CMK (cell line): Measurements from ENCODE around the gene ARL9.

Experiments
- DNase-seq: peaks from one replicate; pipeline ENCODE4 v3.0.0-alpha.2; 2010; ENCODE audit warnings: low read depth

Gene ARL9

DNA sequence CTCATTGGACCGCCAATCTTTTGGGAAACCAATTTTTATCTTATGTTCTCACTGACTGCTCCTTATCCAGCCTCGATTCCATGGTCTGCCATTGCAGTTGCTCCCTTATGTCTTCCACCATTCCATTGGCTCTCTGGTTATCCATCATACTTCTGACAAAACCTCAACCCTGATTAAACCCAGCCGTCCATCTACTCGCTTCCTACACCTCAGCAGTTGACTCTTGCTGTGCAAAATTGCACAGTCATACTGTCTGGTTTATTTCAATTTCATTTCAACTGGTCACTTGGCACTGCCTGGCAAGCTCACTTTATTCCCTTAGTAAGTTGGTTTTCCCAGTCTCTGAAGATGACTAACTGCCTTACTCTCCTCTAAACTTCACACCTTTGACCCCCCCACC, 26.2 kb downstream of the ARL9 start:
- DNase-seq = no peak

DNA sequence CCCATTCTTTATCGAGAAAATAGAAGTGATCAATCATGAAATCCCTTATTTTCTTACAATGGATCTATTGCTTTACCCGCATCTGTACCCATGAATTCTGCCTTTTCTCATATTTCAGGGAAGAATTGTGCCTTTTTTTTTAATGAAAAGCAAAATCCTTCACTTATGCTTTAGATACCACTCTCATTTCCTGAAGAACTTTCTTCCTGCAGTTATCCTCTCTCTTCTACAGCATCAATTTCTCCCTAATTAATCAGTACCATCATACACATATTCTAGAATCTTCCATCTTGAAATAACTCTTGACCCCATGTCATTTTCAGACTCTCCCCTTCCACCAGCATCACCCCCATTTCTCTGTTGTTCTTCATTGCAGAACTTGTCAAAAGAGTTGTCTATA, 26.6 kb downstream of the ARL9 start:
- no peak for DNase-seq

DNA sequence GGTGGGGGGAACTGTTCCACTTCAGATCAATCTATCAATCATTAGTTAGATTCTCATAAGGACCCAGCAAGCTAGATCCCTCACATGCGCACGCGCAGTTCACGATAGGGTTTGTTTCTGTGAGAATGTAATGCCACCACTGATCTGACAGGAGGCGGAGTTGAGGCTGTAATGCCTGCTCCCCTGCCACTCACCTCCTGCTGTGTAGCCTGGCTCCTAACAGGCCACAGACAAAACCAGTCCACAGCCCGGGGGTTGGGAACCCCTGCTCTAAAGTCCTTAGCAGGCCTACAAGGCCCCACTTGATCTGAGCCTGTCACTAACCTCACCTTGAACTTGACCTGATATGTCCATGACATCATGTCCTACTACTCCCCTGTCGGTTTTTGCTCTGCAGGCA, 30.3 kb downstream of the ARL9 start:
- no peak for DNase-seq

- no peak for DNase-seq
Observed at GRCh38 chr4:56537147-56537546, 31.6 kb downstream of the ARL9 start.

GRCh38 chr4:56540826-56541225, 35.2 kb downstream of the ARL9 start:
- no peak for DNase-seq

DNA sequence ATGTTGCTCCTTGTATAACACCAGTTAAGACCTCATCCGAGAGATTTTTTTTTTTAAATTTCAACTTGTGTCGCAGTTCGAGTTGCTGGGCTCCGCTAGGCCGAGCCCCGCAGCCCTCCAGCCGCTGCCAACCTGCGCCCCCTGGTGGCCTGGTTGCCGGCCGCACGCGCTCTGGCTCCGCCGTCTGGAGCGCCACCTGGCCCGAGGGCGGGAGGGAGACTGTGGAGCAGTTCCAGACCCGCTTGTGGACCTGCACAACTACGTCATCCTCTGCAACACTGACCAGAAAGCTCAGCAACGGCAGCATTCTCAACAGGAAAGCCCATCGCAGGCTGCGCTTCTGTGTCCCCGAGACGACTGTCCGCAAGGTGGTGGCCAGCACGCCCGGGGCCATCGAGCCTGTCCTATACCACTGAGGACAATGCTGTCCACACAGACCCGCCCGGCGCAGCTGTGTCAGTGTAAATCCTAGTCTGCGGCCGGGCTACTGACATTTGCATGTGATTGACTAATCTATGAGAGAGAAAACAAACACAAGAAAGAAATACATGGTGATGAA, 39.1 kb downstream of the ARL9 start:
- peak; percentile 43 for DNase-seq

GRCh38 chr4:56550642-56551041, 45.1 kb downstream of the ARL9 start:
- no peak for DNase-seq

- no peak for DNase-seq
Observed at GRCh38 chr4:56551516-56551915, 45.9 kb downstream of the ARL9 start.

GRCh38 chr4:56552273-56552672, 46.7 kb downstream of the ARL9 start:
- DNase-seq = no peak

GRCh38 chr4:56570041-56570440, 64.5 kb downstream of the ARL9 start:
- no peak for DNase-seq
